DMS 273 treated with DMSO at 0.1 percent for 48 hours (cell line): ENCODE measurements around the gene FGF2.
"Not testable (repeated sequence)": the region's sequence is repeated elsewhere in the genome, so short reads cannot be mapped to it uniquely, and the experiment has no call there.

Source experiments
- DNase-seq: peaks from one replicate; lab custom pipeline; 2025; lab: John Stamatoyannopoulos, UW

Gene FGF2

DNA sequence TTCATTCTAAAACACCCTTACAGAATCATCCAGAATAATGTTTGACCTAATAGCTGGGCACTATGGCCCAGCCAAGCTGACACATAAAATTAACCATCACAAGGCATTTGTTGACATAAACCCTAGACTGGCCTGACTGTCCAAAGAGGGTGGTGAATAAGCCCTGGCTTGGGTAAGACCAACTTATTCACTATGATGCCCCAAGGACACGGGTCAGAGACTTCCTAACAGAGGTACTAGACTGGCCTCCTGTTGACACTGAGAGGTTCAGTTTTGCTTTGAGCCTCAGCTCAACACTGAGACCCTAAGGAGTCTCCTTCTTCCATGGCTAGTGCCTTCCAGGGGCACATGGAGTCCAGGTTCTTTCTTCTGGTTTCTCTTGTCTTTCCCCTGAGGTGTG lies 21.3 kb downstream of the FGF2 start:
- no peak for DNase-seq

DNA sequence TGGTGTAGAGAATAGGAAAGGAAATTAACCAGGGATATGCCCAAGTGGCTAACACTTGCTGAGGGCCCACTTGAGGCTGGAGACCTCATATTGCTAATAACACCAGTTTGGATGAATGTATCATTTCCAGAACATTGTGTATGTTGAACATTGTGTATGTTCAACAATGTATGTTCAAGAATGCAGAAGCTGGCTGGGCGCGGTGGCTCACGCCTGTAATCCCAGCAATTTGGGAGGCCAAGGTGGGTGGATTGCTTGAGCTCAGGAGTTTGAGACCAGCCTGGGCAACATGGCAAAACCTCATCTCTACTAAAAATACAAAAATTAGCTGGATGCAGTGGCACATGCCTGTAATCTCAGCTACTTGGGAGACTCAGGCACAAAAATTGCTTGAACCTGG lies 23.2 kb downstream of the FGF2 start:
- DNase-seq, result not testable (repeated sequence)

GRCh38 chr4:122851568-122851967 lies 24.9 kb downstream of the FGF2 start:
- no peak for DNase-seq

- no peak for DNase-seq
These were observed 28.1 kb downstream of the FGF2 start for GRCh38 chr4:122854447-122855352.

- DNase-seq, result no peak
These were observed 28.8 kb downstream of the FGF2 start for GRCh38 chr4:122855353-122855890.

DNA sequence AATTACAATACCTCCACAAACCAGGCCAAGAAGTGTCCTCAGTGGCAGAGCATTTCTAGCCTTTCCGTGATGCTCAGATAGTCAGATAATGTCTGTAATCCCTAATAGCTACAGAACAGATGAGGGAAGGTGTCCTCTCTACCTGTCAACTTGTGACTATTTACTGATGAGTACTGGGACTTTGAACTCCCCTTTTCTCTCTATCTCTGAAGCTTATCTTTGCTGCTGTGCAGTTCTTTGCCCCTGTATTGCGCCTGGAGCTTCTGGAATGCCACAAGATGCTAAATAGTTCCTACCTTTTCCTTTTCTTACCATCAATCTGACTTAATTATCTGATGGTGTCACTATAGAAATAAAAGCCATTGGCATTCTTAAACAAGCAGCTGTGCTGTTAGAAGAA lies 30.5 kb downstream of the FGF2 start:
- no peak for DNase-seq

DNA sequence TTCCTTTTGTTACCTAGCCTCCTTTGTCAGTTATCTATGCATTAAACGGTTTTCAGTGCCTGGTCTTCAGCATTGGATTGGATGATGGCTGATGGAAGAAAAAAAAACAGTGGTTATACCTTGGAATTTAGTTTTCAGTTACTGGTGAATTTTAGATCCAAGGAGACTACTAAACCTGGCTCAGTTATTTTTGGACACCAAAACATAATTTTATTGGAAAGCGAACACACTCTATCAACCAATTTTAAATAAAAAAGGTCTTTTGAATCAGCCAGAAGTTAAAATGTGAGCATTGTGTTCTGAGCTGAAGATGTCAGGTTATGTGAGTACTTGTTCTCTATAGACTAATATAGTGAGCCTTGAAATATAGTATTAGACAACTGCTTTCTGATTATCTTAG lies 32.1 kb downstream of the FGF2 start:
- DNase-seq, result no peak

DNA sequence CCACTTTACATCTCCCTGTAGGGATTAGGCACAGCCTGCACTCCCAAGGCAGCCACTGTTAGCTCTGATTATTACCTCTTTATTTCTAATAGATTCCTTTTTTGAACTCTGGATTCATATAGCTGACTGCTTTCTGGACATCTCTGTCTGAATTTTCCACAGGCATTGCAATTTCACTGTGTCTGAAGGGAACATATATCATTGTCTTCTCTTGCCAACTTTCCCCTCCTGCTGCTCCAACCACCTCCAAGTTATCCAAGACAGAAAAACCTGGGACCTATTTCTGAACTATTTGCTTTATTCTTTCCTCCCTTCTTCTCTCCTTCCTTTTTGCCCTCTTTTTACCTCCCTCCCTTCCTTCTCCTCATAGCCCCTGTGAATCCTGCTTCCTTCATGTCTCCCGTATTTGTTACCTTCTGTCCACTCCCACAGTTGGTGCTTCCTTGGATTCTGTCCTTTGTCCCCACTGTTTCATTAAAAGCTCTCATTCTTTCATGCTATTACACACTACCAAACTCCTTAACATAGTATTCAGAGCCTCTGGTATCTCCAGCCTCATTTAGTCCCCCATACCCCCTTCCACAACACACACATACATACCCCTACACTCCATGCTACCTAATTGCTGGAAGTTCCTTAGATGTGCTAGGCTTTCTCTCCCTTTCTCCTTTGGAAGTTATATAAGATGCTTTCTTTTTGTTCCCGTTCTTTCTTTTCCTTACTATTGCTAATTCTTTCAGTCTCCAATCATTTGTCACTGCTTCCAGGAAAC lies 34.7 kb downstream of the FGF2 start:
- no peak for DNase-seq

- no peak for DNase-seq
These were observed 37.0 kb downstream of the FGF2 start for GRCh38 chr4:122863639-122864038.

DNA sequence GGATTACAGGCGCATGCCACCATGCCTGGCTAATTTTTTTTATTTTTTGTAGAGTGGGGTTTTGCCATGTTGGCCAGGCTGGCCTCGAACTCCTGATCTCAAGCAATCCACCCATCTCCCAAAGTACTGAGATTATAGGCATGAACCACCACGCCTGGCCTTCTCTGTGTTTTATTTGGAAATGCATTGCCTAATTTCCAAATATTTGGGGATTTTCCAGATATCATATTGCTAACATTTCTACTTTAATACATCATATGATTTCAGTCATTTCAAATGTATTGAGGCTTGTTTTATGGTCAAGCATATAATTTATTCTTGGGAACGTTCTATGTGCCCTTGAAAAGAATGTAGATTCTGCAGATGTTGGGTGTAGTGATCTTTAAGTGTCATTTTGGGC lies 38.8 kb downstream of the FGF2 start:
- DNase-seq, result no peak

DNA sequence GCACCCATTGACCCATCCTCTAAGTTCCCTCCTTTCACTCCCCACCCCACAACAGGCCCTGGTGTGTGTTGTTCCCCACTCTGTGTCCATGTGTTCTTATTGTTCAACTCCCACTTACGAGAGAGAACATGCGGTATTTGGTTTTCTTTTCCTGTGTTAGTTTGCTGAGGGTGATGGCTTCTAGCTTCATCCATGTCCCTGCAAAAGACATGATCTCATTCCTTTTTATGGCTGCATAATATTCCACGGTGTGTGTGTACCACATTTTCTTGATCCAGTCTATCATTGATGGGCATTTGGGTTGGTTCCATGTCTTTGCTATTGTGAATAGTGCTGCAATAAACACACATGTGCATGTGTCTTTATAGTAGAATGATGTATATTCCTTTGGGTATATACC lies 41.6 kb downstream of the FGF2 start:
- DNase-seq, result not testable (repeated sequence)

- no peak for DNase-seq
These were observed 46.5 kb downstream of the FGF2 start for GRCh38 chr4:122873146-122873545.

- DNase-seq, result no peak
These were observed 47.4 kb downstream of the FGF2 start for GRCh38 chr4:122873821-122874593.

DNA sequence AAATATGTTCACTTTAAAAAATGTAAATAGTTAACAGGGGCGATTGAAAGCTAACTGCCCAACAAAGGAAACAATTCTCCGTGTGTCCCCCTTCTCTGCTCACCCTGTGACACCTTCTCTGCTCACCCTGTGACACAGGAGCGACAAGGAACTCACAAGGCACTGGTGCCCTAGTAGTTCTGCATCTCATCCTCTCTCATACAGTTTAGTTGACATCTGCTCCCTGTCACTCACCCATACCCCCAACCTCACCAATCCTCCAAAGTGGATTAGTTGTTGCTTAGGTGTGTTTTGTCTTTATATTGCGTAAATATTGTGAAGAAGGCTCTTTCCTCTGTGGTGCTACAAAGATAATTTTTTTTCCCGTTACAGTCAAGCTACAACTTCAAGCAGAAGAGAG lies 49.3 kb downstream of the FGF2 start:
- DNase-seq, result no peak

DNA sequence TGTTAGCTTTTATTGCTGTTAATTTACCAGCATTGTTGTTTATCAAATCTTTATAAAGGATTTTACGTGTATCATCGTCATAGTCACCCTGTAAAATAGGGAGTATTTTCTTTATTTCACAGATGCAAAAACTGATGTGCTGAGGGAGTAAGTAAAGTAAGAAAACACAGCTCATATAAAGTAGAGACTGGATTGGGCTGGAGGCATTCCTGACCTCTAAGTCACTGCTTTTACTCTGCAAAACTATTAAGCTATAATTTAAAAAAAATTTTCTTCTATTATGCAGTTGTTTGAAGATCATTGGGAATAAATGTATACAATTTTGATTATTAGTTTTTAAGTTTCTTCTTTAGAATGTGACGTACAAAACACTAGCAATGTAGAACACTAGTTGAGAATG lies 49.8 kb downstream of the FGF2 start:
- no peak for DNase-seq

GRCh38 chr4:122879001-122879400 lies 52.4 kb downstream of the FGF2 start:
- no peak for DNase-seq

GRCh38 chr4:122882857-122883735 lies 56.5 kb downstream of the FGF2 start:
- no peak for DNase-seq

GRCh38 chr4:122884499-122884898 lies 57.9 kb downstream of the FGF2 start:
- DNase-seq, result no peak

DNA sequence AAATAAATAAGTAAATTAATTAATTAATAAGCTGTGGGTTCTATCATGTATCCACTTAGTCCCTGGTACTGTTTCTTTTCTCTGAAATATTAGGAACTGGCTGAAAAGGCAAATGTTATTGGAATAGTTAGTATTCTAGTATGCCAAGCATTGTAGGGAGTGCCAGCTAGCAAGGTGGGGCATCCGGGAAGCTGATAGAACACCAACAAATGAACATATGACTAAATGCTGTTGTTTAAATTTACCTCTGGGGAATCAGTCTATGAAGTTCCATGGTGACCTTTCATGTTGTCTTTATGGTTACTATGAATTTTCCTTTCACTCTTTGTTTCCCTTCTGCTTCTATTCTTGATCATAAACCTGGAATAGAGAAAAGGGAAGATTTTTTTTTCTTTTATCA lies 63.1 kb downstream of the FGF2 start:
- DNase-seq, result no peak

DNA sequence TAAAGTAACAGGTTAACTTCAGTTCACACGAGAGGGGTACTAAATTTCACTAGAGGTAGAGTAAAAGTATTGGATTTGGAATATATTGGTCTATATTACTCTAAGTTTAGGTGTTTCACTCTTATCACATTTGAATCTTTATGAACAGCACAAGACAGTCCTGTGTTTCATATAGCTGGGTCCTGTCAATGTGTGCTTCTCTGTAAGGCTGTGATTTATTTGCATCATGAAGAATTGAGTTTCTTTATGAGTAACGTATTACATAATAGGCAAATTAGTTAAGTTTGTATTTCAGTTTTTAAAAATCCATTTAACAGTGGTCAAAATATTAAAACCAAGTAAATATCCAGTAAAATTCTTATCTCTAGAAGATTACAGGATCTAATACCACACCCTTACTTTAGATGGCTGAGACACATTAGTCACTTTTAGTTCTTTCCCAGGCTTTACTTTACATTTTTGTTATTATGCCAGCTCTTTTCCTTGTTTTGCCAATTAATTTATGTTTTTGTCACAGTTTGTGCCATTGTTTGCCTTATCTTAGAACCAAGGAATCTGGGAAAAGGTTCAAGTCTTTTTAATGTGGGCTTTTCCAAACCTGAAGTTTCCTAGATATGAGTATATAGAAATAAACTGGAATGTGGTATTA lies 63.6 kb downstream of the FGF2 start:
- DNase-seq, result no peak

- DNase-seq, result no peak
These were observed 68.2 kb downstream of the FGF2 start for GRCh38 chr4:122894827-122895226.
